Tibial nerve (tissue), 4 donors: ENCODE data around the gene OTUD1. TPM values are rescaled to one million over a fixed set of nuclear protein-coding genes. Genes with fewer than 3 reads are reported as not detected.

Experiments used
- DNase-seq, 2 donors: peaks; one replicate each; pipeline ENCODE4 v3.0.0-alpha.2; 2019; ENCODE audit warnings: low spot score in 2 of 2
- H3K27ac ChIP-seq, 4 donors: fragments of 200-600 bp; sonication (generic) in 3 of 4; one replicate each; pipeline ENCODE4 v1.5.1; 2017 to 2019; ENCODE audit warnings: mild to moderate bottlenecking in 1 of 4
- H3K27me3 ChIP-seq, 2 donors: fragments of 200-600 bp; sonication (generic) in 1 of 2; one replicate each; pipeline versions ENCODE4 v1.5.1 to v1.6.0; 2017 to 2019
- H3K36me3 ChIP-seq, 3 donors: fragments of 200-600 bp; sonication (generic); one replicate each; pipeline ENCODE4 v1.5.1; 2018 to 2019
- H3K4me1 ChIP-seq, 4 donors: fragments of 200-600 bp; sonication (generic) in 3 of 4; one replicate each; pipeline ENCODE4 v1.5.1; 2017 to 2019
- H3K4me3 ChIP-seq, 4 donors: fragments of 200-600 bp; sonication (generic) in 3 of 4; one replicate each; pipeline ENCODE4 v1.5.1; 2017 to 2019; ENCODE audit warnings: mild to moderate bottlenecking in 1 of 4, moderate library complexity in 1 of 4
- H3K9me3 ChIP-seq, 4 donors: fragments of 200-600 bp; sonication (generic) in 3 of 4; one replicate each; pipeline ENCODE4 v1.5.1; 2017 to 2019
- CTCF ChIP-seq, 5 experiments: fragments of 200-600 bp in 3 of 5; fragments of 450-650 bp in 2 of 5; sonication (generic) in 3 of 5; IDR thresholded peaks; one replicate each; pipeline ENCODE4 v1.5.1; 2016 to 2019; ENCODE audit warnings: antibody characterized with exemption in 5 of 5, mild to moderate bottlenecking in 3 of 5, moderate library complexity in 2 of 5
- EP300 ChIP-seq, 2 donors: sonication (generic); formaldehyde crosslinking; IDR thresholded peaks; one replicate each; pipeline ENCODE4 v1.6.1; 2017; ENCODE audit warnings: antibody characterized with exemption in 2 of 2, mild to moderate bottlenecking in 1 of 2
- POLR2A ChIP-seq, 2 donors: fragments of 450-650 bp; IDR thresholded peaks; one replicate each; pipeline ENCODE4 v1.6.1; 2017; ENCODE audit warnings: antibody characterized with exemption in 2 of 2, mild to moderate bottlenecking in 2 of 2, moderate library complexity in 2 of 2
- WGBS, 2 donors: methylation state at CpG; one replicate each; pipeline ENCODE4 v1.1.5; 2018; 5-methylcytosine and 5-hydroxymethylcytosine counted together
- total RNA-seq, 4 donors: library from RNA; depleted of rRNA; stranded (reverse); fragments of >200 nt; gene quantifications; one replicate each; pipeline ENCODE4 v1.1.0, GENCODE V29; 2016

OTUD1 gene
- total RNA-seq, 4 donors from 2014 or later = 12.1 to 18.6 (median 15.9) TPM

DNA sequence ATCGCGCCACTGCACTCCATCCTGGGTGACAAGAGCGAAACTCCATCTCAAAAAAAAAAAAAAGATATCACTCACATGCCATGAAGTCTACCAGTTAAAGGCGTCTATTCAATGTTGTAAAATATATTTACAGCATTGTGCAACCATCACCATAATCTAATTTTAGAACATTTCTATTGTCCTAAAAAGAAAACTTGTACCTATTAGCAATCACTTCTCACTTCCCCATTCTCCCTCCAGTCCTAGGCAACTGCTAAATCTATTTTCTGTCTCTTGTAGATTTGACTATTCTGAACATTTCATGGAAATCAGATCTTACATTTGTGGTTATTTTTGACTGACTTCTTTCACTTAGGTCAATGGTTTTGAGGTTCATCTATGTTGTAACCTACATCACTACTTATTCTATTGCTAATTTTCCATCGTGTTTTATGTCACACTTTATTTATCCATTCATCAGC, 25.2 kb upstream of the OTUD1 start:
- 73 to 88% methylated on average over 5 of the region's 5 CpGs for WGBS, 2 donors
- no peaks in the 10 kb centered on the region for H3K4me1 ChIP-seq
- H3K27ac ChIP-seq = no peak overlapping the region
- H3K36me3 ChIP-seq = no peaks in the 10 kb centered on the region
- no peaks in the 10 kb centered on the region for H3K9me3 ChIP-seq
- DNase-seq = no peak
- TF ChIP-seq CTCF (IDR thresholded peaks at IDR 0.05) (no peak), POLR2A (IDR thresholded peaks at IDR 0.05) (no peak), EP300 (IDR thresholded peaks at IDR 0.05) (no peak)
- no peaks in the 10 kb centered on the region for H3K27me3 ChIP-seq
- H3K4me3 ChIP-seq = no peak overlapping the region

DNA sequence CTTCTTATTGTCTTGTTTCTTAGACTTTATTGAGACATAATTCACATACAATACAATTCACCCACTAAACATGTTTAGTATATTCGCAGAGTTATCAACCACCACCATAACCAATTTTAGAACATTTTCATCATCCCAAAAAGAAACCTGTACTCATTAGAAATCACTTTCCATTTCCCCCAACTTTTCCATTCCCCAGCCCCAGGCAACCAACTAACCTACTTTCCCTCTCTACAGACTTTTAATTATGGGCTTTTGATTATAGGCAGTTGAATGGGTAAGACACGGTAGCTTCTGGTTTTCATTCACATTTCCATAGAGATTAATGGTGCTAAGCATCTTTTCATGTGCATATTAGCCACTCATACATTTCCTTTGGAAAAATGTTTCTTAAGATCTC, 24.2 kb upstream of the OTUD1 start:
- 84 to 88% methylated on average over 2 of the region's 2 CpGs for WGBS, 2 donors
- Histone ChIP-seq H3K9me3 (no peaks in the 10 kb centered on the region), H3K27ac (no peak overlapping the region), H3K4me1 (no peaks in the 10 kb centered on the region), H3K36me3 (no peaks in the 10 kb centered on the region), H3K27me3 (no peaks in the 10 kb centered on the region), H3K4me3 (no peak overlapping the region)
- no peak for DNase-seq
- no peak for TF ChIP-seq EP300 (IDR thresholded peaks at IDR 0.05)
- no peak for TF ChIP-seq CTCF (IDR thresholded peaks at IDR 0.05)
- no peak for TF ChIP-seq POLR2A (IDR thresholded peaks at IDR 0.05)

DNA sequence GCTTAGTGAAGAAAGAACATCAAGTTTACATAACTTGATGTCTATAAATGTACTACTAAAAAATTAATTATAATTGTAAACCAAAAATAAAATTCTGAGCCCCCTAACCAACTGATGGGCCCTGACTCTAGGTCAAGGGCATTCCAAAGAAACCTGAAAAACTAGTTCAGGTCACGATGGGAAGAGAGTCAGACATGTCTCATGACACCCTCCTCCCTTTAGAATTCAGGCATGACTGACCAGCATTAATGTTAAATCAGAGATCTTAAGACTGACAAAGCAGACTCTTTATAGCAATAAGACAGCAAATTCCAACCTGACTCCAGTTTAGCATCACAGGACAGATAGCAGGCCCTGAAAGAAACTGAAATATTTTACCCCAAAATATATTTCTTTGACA, 21.6 kb upstream of the OTUD1 start:
- H3K27ac ChIP-seq = no peak overlapping the region
- H3K36me3 ChIP-seq = no peaks in the 10 kb centered on the region
- no peak overlapping the region for H3K4me3 ChIP-seq
- H3K4me1 ChIP-seq = no peaks in the 10 kb centered on the region
- H3K9me3 ChIP-seq = no peaks in the 10 kb centered on the region
- H3K27me3 ChIP-seq = no peaks in the 10 kb centered on the region
- TF ChIP-seq EP300 (IDR thresholded peaks at IDR 0.05) (no peak), CTCF (IDR thresholded peaks at IDR 0.05) (no peak), POLR2A (IDR thresholded peaks at IDR 0.05) (no peak)
- DNase-seq = no peak
- 82 to 83% methylated on average over 1 of the region's 1 CpG for WGBS, 2 donors

DNA sequence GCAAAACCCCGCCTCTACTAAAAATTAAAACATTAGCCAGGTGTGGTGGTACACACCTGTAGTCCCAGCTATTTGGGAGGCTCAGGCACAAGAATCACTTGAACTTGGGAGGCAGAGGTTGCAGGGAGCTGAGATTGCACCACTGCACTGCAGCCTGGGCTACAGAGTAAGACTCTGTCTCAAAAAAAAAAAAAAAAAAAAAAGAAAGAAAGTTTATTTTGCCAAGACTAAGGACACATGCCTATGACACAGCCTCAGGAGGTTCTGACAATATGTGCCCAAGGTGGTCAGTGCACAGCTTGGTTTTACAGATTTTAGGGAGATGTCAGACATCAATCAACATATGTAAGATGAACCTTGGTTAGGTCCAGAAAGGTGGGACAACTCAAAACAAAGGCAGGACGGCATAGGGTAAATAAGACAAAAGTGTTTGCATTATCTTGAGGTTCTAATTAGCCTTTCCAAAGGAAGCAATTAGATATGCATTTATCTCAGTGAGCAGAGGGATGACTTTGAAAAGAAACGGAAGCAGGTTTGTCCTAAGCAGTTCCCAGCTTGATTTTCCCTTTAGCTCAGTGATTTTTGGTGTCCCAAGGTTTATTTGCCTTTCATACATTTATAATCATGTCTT, 20.7 kb upstream of the OTUD1 start:
- no peak for DNase-seq
- H3K27me3 ChIP-seq = no peaks in the 10 kb centered on the region
- H3K27ac ChIP-seq = no peak overlapping the region
- no peak overlapping the region for H3K4me3 ChIP-seq
- 83 to 85% methylated on average over 3 of the region's 3 CpGs for WGBS, 2 donors
- H3K4me1 ChIP-seq = no peaks in the 10 kb centered on the region
- no peak for TF ChIP-seq EP300 (IDR thresholded peaks at IDR 0.05)
- no peak for TF ChIP-seq CTCF (IDR thresholded peaks at IDR 0.05)
- no peak for TF ChIP-seq POLR2A (IDR thresholded peaks at IDR 0.05)
- H3K36me3 ChIP-seq = no peaks in the 10 kb centered on the region
- no peaks in the 10 kb centered on the region for H3K9me3 ChIP-seq

- no peaks in the 10 kb centered on the region for H3K9me3 ChIP-seq
- H3K27me3 ChIP-seq = no peaks in the 10 kb centered on the region
- no peak overlapping the region for H3K4me3 ChIP-seq
- WGBS, 2 donors = 69 to 79% methylated on average over 5 of the region's 5 CpGs
- no peak for DNase-seq
- H3K27ac ChIP-seq = no peak overlapping the region
- TF ChIP-seq CTCF (IDR thresholded peaks at IDR 0.05) (no peak), EP300 (IDR thresholded peaks at IDR 0.05) (no peak), POLR2A (IDR thresholded peaks at IDR 0.05) (no peak)
- H3K4me1 ChIP-seq = no peaks in the 10 kb centered on the region
- no peaks in the 10 kb centered on the region for H3K36me3 ChIP-seq
These were observed 19.7 kb upstream of the OTUD1 start for GRCh38 chr10:23419201-23419600.
